Measurements from ENCODE around the gene LAMTOR5.

The LAMTOR5 gene

DNA sequence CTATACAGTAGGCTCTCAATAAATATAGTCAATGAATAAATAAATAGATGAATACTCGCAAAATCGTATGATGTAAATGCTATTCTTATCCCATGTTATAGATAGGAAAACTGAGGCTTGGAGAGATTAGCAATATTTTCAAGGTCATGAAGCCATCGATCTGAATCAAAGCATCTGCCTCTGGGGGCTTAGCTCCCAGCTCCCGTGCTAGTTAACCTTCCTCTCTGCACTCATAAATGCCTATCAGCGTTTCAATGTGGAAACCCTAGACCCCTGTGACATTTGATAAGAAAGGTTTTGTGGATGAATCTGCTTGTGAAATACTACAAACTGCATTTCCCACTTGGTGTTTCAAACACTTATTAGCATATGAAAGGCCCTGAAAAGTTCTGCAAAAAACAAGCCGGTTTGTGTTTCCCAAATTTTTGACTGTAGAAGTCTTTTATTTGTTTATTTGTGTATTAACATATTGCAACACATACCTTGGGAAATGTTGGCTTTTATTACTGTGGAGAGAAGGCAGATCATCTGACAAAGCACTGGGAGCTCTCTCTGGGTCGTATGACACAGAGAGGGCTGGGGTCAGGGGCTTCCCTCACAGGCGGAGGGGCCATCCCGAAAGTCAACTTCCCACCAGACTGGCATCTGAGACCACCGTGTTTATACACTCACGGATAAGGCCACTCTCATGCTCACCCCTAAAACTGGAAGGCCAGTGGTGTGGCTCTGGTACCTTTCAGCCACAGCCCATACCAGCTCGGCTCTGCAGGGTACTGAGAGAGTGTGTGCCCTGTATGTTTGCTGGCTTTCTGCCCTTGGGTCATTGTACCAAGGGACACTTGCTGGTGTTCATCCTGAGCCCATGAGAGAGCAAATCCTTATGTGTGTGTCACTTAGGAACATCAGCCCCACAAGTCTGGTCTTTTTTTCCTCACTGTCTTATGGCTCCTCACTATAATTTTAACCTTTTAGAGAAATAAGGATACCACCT lies 42.5 kb upstream of the LAMTOR5 start:
- TF ChIP-seq, protein P1, sequence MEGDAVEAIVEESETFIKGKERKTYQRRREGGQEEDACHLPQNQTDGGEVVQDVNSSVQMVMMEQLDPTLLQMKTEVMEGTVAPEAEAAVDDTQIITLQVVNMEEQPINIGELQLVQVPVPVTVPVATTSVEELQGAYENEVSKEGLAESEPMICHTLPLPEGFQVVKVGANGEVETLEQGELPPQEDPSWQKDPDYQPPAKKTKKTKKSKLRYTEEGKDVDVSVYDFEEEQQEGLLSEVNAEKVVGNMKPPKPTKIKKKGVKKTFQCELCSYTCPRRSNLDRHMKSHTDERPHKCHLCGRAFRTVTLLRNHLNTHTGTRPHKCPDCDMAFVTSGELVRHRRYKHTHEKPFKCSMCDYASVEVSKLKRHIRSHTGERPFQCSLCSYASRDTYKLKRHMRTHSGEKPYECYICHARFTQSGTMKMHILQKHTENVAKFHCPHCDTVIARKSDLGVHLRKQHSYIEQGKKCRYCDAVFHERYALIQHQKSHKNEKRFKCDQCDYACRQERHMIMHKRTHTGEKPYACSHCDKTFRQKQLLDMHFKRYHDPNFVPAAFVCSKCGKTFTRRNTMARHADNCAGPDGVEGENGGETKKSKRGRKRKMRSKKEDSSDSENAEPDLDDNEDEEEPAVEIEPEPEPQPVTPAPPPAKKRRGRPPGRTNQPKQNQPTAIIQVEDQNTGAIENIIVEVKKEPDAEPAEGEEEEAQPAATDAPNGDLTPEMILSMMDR (IDR thresholded peaks at IDR 0.05): no peak

DNA sequence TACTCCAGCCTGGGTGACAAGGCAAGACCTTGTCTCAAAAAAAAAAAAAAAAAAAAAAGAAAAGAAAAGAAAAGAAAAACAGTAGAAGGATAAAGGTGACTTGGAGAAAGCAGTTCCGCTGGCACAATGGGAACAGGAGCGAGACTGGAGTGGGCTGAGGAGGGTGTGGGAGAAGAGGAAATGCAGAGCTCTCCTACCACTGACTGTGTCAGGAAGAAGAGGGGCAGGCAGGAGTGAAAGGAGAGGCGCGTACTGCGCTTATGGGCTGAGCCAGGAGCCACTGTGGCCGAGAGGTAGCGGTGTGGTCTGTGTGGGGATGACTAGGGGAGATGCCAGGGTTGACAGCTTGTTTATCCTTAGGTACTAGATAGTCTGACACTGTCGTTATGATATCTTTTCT lies 37.1 kb upstream of the LAMTOR5 start:
- TF ChIP-seq, protein P1 (IDR thresholded peaks at IDR 0.05): no peak

DNA sequence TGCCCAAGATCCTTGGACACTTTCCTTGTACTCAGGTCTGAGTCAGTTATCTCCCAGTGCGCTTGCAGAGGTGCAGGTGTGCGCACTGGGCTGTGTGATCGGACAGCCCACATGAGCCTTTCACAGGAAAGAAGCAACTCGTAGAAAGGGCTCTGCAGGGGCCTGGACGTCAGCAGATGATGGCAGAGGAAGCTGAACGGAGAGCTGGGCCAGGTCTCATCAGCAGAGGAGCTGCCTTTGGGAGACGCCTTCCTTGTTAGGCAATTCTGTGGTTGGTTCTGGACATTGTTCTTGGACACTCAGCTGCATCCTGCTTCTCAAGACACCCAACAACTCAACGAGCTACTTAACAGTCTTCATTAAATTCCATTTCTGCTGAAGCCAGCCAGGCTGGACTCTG lies 36.0 kb upstream of the LAMTOR5 start:
- TF ChIP-seq, protein P1 (IDR thresholded peaks at IDR 0.05): no peak

DNA sequence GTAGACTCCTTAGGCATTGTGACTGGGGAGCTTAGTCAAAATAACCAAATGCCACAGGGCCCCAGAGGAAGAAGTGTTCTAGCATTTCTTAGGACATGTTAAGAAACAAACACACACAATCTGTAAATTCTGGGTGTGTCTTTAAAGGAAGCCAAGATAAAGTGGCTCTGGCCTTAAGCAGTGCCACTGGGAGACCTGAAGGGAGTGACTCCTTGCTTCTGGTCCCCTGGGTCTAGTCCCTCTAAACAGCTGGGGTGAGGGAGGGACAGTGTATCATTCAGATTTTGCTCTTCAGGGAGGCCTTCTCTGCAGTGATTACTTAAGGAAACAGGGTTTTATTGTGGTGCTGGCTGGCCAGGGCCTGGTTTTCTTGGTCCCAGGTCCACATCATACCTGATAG lies 34.4 kb upstream of the LAMTOR5 start:
- TF ChIP-seq, protein P1 (IDR thresholded peaks at IDR 0.05): no peak

DNA sequence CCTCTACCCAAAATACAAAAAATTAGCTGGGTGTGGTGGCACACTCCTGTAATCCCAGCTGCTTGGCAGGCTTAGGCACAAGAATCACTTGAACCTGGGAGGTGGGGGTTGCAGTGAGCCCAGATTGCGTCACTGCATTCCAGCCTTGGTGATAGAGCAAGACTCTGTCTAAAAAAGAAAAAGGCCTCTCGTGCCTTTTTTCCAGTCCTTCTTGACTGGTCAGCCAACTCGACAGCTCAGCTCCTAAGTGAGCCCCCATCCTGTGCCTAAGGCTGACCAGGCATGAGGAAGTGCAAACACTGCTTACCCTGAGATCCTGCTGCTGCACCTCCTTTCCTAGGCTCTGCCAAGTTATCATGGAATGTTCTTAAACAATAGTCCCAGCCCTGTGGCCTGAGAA lies 33.4 kb upstream of the LAMTOR5 start:
- TF ChIP-seq, protein P1 (IDR thresholded peaks at IDR 0.05): no peak

DNA sequence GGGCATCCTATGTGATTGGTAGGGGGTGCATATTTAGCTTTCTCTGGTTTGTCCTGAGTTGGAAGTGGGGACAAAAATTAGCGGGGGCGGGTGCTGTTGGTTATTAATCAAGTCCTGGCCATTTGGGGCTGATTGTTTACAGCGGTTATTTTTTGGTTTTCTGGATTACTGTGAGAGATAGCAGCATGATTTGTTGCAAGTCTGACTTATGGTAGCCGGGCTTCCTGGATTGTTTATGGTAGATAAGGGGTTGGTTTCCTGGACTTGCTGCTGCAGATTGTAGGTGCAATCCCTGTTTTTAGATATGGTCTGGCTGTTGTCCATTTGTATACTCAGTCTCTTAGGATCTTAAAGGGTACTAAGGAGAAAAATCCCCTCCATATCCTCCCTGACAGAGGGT lies 31.4 kb upstream of the LAMTOR5 start:
- TF ChIP-seq, protein P1 (IDR thresholded peaks at IDR 0.05): no peak

DNA sequence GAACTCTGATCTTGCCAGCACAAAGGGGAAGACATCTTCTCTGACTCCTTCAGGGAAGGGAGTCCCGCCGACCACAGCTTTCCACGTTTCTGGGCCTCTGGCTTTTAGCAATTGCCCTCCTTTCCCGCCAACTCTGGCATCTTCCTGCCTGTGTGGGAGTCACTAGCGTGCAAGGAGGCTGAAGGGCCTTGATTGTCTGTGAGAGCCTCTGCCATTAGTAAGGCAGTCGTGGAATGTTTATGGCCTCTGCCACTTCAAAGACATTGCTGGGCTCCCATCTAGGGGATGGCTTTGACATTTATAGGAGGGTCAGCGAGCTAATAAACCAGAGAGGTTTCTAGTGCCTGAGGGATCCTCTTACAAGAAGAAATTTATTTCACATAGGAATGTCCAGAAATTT lies 29.1 kb upstream of the LAMTOR5 start:
- TF ChIP-seq, protein P1 (IDR thresholded peaks at IDR 0.05): no peak

Measured in LNCAP (cell line).